HG03060 (cell line): ENCODE data around the gene COA1.
A peak's percentile ranks its signal among the peaks of the same experiment; 100 is the strongest.

ENCODE experiments used
- ATAC-seq: cut with Tn5 transposase; IDR thresholded peaks from one replicate; pipeline ENCODE4 v1.9.1; 2021; ENCODE audit warnings: low read depth, moderate number of reproducible peaks; ENCODE audit not compliant: unreplicated experiment

Gene COA1

DNA sequence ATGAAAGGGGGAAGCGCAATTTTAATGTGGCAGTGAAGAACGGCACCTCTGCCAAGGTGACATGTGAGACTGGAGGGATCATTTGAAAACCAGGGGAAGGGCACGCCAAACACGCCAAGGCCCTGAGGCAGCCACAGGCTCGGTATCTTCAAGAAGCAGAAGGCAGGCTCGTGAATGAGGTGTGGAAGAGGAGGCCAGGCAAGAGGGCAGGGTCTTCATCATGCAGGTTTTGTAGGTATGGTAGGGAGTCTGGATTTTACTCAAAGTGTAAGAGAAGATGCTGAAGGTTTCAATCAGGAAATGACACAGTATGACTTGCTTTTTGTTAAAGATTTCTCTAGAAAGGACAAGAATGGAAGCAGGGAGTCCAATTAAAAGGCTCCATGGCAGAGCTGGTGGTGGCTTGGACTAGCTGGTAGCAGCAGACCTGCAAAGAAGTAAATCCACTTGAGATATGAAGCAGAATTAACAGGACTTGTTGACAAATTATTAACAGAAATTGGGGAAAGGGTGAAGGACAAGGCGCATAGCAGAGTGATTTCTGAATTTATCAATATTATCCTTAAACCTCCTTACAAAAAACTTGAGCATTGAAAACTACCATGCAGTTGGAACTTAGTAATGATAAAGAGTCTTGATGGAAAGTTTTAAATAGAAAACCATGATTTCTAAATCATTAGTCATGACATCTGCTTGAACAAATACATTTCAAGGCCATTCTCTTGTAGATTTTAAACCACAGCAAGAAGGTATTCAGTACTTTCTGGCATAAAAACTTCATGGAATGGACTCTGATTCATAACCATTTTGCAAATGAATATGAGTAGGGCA, 70.4 kb downstream of the COA1 start:
- ATAC-seq, result peak; percentile 36

DNA sequence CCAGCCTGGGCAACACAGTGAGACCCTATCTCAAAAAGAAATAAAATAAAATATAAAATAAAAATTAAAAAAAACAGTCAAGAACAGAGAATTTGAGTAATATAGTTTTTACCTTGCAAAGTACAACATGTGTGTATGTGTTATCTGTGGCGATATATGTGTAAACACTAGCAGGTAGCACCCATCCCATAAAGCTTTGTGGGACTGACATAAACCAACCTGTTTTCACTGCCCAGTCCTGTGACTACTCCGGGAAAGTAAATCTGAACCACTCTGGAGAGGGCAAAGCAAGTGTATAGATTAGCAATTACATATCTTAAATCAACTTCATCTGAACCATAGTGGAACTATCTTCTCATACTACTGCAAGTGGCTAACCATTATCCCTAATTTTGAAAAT, 72.3 kb downstream of the COA1 start:
- no peak for ATAC-seq

GRCh38 chr7:43655584-43655983, 73.7 kb downstream of the COA1 start:
- ATAC-seq, result no peak

DNA sequence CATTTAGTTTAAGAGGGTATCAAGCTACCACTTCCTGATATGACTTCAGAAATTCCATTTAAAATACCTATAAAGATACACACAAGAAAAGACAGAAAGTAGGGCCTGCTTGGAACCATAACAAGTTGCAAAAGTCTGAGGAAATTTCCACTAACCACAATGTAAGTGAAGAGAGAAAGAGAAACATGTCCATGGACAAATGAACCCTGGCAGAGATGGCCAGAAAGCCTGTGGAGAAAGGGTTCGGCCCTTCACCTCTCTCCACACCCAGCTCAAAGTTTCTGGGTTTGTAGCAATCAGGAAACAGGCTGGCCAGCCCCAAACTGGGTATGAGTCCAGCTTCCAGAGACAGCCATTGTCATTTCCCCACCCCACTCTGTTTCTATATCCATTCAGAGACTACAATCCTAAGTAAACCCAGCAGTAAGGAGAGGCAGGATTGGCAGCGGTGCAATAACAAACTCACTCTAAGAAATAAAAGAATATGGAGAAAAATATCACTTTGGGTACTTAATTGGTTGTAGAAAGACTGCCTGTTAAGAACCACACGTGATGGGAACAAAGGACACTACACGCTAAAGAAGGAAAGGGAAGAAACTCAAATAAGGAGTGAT, 75.3 kb downstream of the COA1 start:
- no peak for ATAC-seq

GRCh38 chr7:43653466-43653865, 75.9 kb downstream of the COA1 start:
- ATAC-seq, result no peak

DNA sequence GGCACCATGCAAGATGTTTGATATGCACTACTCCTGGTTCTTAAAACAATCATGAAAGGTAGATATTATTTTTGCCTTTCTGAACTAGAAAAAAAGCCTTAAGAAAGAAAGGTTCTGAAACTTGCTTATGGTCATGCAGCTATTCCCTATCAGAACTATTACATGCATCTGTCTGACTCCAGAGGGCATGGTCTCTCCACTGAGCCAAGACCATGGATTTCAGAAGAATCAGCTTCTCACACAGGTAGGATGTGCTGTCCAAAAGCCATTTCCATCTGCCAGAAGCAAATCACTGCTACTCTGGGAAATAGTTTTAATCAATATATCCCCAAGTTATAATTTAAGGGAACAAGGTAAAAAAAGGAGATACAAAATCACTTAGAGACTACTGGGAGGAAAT, 77.0 kb downstream of the COA1 start:
- ATAC-seq, result no peak

- no peak for ATAC-seq
Observed at GRCh38 chr7:43650457-43651052, 78.8 kb downstream of the COA1 start.

GRCh38 chr7:43649755-43650274, 79.5 kb downstream of the COA1 start:
- peak; percentile 54 for ATAC-seq

- ATAC-seq, result peak; percentile 33
Observed at GRCh38 chr7:43648473-43649406, 80.6 kb downstream of the COA1 start.

DNA sequence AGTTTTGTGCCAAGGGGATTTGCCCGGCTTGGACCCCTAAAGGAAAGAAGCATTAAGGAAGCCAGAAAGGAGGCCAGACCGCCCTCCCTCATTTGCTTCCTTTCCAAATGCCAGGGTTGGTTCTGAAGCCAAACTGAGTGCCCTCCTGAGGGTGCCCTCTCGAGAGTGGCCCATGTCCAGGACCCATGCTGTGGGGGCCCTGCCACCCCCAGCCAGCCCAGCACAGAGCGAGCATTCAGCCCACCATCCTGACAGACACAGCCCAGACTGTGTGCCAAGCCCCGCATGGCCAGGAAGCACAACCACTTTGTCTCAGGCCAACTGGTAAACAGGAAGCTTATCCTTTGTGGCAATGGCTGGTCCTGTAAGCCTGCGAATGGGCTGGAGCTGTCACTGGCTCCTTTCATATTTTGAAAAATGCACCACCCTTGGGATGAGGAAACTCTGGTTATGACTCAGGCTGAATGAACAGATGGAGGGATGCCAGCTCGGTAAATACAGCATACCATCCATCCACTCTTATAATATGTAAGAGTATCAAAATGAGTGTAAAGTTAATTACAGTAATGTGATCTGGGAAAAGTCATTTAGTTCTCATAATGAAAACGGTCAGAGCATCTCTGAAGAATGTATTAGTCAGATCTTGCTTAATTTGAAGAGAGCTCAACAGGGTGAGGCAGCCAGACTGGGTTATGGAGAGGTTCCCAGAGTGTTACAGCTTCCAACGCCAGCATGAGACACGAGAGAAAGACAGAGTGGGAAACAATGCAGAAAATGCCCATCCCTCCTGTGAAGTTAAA, 81.5 kb downstream of the COA1 start:
- ATAC-seq, result no peak

DNA sequence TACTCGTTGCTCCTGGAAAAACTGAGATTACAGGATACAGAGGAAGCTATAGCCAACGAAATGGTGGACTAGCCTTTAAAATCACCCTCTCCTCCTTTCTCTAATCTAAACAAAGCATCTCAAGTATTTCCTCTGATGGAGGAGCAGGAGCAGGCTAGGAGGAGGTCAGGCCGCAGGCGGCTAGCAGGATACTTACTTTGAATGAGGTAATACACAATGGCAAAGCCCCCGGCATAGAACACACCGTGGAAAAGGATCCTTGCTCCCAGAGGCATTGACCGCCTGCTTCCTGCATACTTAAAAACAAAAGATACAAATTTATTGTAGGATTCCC, 82.0 kb downstream of the COA1 start:
- ATAC-seq, result no peak

- ATAC-seq, result no peak
Observed at GRCh38 chr7:43646603-43647338, 82.6 kb downstream of the COA1 start.

DNA sequence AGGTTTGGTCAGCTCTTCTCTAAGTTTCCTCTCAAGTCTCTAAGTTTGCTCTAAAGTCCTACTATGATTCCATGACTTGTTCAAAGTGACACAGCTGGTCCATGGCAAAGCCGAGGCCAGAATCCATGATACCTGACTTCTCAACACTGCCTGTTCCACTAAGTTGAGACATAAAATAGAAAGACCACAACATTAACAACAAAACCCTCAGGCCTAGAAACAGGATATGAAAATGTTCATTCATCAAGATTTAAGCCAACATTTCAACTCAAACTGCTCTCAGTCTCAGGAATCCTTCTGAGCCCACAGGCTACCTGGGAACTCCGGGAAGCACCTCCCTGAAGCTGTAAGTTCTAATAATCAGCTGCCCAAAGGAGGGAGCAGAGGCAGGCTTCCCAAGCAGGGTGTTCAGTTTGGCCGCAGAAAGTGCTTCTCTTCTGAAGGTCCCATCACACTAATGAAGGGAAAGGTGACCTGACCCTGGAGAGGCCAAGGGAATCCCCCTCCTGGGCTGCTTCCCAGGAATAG, 83.6 kb downstream of the COA1 start:
- no peak for ATAC-seq

- no peak for ATAC-seq
Observed at GRCh38 chr7:43643846-43644245, 85.5 kb downstream of the COA1 start.

DNA sequence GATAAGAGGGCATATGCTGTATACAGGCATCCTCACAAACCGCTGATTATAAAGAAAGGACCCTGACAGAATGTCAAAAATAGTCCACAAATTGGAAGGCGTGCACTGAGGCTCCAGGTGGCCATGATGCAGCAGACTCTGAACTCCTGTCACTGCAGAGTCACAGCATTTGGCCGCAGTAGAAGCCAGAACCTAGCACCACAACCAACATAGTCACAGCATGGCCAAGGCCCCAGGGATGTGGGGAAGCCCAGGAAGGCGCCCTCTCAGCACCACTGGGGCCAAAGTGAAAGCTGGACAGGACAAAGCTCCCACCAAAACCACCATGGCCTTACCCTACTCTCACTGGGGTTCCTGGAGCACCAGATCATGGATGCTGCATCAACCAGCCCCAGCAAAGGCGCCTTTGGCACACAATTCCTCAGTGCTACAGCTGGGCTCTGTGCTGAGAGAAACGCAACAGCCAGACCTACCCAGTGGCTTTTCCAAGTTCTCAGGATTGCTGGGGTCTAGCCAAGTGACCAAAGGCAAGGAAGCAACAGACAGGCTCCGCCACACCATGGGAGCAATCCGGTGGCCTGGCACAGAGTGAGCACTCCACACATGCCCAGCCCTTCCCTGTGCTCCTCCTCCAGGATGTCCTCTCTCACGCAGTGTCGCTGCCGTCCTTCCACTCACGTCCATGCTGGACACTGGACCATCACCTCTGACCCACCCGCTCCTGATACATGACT, 86.3 kb downstream of the COA1 start:
- ATAC-seq, result no peak

- no peak for ATAC-seq
Observed at GRCh38 chr7:43640679-43641078, 88.6 kb downstream of the COA1 start.

GRCh38 chr7:43639858-43640491, 89.3 kb downstream of the COA1 start:
- ATAC-seq, result no peak
